ENCODE measurements around the gene IFT25.

IFT25 gene

DNA sequence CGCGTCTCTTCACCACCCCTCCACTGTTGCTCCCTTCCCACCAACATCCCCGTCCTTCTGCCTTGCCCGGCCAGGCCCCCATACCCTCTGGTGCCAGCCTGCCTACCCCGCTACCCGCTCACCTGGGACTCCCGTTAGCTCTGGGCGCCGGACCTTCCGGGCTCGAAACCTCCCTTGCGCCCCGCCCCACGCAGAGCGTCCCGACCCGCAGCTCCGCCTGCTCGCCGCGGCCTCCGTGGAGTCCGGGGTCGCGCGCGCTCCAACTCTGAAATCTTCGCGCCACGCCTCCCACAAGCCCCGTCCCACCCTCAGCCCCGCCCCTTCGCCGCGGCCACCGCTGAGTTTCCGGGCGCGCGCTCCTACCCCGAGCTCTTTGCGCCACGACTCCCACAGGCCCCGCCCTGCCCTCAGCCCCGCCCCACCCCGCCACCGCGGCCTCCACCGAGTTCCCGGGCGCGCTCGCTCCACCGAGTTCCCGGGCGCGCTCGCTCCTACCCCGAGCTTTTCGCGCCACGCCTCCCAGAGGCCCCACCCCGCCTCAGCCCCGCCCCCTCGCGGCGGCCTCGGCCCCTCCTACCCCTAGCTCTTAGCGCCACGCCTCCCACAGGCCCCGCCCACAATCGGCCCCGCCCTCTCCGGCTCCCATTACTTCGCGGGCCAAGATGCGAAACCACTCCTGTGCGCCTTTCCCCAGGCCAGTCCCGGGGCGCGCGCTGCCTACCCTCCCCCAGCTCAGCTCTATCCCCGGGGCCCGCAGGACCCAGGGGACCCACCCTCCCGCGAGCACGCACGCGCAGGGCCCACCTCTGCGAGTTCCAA, at the start of gene IFT25 (continued):
- TF ChIP-seq, protein P1, sequence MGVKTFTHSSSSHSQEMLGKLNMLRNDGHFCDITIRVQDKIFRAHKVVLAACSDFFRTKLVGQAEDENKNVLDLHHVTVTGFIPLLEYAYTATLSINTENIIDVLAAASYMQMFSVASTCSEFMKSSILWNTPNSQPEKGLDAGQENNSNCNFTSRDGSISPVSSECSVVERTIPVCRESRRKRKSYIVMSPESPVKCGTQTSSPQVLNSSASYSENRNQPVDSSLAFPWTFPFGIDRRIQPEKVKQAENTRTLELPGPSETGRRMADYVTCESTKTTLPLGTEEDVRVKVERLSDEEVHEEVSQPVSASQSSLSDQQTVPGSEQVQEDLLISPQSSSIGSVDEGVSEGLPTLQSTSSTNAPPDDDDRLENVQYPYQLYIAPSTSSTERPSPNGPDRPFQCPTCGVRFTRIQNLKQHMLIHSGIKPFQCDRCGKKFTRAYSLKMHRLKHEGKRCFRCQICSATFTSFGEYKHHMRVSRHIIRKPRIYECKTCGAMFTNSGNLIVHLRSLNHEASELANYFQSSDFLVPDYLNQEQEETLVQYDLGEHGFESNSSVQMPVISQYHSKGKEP (tag by site-specific recombination; IDR thresholded peaks at IDR 0.05), result no peak
- peak; percentile 33; the same call in 1 of the 2 replicates for TF ChIP-seq ZSCAN30 (tag by site-specific recombination; IDR thresholded peaks at IDR 0.05)
- TF ChIP-seq ZNF37A (tag by site-specific recombination; IDR thresholded peaks at IDR 0.05), result no peak
- TF ChIP-seq, protein P2, sequence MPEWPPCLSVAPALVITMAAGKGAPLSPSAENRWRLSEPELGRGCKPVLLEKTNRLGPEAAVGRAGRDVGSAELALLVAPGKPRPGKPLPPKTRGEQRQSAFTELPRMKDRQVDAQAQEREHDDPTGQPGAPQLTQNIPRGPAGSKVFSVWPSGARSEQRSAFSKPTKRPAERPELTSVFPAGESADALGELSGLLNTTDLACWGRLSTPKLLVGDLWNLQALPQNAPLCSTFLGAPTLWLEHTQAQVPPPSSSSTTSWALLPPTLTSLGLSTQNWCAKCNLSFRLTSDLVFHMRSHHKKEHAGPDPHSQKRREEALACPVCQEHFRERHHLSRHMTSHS (tag by site-specific recombination; IDR thresholded peaks at IDR 0.05), result no peak
- TF ChIP-seq ZNF514 (tag by site-specific recombination; IDR thresholded peaks at IDR 0.05), result no peak
- 0 out of 2 replicates have a peak, but pooled peaks have one; percentile 48 for TF ChIP-seq ZNF629 (tag by site-specific recombination; IDR thresholded peaks at IDR 0.05)
- TF ChIP-seq, protein P3, sequence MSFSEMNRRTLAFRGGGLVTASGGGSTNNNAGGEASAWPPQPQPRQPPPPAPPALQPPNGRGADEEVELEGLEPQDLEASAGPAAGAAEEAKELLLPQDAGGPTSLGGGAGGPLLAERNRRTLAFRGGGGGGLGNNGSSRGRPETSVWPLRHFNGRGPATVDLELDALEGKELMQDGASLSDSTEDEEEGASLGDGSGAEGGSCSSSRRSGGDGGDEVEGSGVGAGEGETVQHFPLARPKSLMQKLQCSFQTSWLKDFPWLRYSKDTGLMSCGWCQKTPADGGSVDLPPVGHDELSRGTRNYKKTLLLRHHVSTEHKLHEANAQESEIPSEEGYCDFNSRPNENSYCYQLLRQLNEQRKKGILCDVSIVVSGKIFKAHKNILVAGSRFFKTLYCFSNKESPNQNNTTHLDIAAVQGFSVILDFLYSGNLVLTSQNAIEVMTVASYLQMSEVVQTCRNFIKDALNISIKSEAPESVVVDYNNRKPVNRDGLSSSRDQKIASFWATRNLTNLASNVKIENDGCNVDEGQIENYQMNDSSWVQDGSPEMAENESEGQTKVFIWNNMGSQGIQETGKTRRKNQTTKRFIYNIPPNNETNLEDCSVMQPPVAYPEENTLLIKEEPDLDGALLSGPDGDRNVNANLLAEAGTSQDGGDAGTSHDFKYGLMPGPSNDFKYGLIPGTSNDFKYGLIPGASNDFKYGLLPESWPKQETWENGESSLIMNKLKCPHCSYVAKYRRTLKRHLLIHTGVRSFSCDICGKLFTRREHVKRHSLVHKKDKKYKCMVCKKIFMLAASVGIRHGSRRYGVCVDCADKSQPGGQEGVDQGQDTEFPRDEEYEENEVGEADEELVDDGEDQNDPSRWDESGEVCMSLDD (tag by site-specific recombination; IDR thresholded peaks at IDR 0.05), result peak; percentile 57; the same call in 1 of the 2 replicates
- TF ChIP-seq ZNF175 (tag by site-specific recombination; IDR thresholded peaks at IDR 0.05), result no peak
- peak; percentile 51; the same call in 1 of the 2 replicates for TF ChIP-seq ZNF2 (tag by site-specific recombination; IDR thresholded peaks at IDR 0.05)
- no peak; the same call in 1 of the 2 replicates for TF ChIP-seq IKZF3 (tag by site-specific recombination; IDR thresholded peaks at IDR 0.05)
- no peak for TF ChIP-seq ZNF624 (tag by site-specific recombination; IDR thresholded peaks at IDR 0.05)
- no peak for TF ChIP-seq ZNF560 (tag by site-specific recombination; IDR thresholded peaks at IDR 0.05; ENCODE audit: borderline replicate concordance)
- TF ChIP-seq OSR2 (tag by site-specific recombination; IDR thresholded peaks at IDR 0.05), result no peak
- TF ChIP-seq ZNF169 (tag by site-specific recombination; IDR thresholded peaks at IDR 0.05), result no peak
- TF ChIP-seq ZNF600 (tag by site-specific recombination; IDR thresholded peaks at IDR 0.05), result peak; percentile 82
- TF ChIP-seq ZNF391 (tag by site-specific recombination; IDR thresholded peaks at IDR 0.05; ENCODE audit: borderline replicate concordance, low read depth), result peak; percentile 65; the same call in 1 of the 2 replicates
- TF ChIP-seq, protein P4, sequence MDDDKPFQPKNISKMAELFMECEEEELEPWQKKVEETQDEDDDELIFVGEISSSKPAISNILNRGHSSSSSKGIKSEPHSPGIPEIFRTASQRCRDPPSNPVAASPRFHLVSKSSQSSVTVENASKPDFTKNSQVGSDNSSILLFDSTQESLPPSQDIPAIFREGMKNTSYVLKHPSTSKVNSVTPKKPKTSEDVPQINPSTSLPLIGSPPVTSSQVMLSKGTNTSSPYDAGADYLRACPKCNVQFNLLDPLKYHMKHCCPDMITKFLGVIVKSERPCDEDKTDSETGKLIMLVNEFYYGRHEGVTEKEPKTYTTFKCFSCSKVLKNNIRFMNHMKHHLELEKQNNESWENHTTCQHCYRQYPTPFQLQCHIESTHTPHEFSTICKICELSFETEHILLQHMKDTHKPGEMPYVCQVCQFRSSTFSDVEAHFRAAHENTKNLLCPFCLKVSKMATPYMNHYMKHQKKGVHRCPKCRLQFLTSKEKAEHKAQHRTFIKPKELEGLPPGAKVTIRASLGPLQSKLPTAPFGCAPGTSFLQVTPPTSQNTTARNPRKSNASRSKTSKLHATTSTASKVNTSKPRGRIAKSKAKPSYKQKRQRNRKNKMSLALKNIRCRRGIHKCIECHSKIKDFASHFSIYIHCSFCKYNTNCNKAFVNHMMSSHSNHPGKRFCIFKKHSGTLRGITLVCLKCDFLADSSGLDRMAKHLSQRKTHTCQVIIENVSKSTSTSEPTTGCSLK (tag by site-specific recombination; IDR thresholded peaks at IDR 0.05), result no peak
- TF ChIP-seq TCF7L2 (IDR thresholded peaks at IDR 0.05; ENCODE audit: borderline replicate concordance, low read depth, low read length), result no peak
- TF ChIP-seq ZNF132 (tag by site-specific recombination; IDR thresholded peaks at IDR 0.05; ENCODE audit: borderline replicate concordance), result no peak
- TF ChIP-seq, protein P5, sequence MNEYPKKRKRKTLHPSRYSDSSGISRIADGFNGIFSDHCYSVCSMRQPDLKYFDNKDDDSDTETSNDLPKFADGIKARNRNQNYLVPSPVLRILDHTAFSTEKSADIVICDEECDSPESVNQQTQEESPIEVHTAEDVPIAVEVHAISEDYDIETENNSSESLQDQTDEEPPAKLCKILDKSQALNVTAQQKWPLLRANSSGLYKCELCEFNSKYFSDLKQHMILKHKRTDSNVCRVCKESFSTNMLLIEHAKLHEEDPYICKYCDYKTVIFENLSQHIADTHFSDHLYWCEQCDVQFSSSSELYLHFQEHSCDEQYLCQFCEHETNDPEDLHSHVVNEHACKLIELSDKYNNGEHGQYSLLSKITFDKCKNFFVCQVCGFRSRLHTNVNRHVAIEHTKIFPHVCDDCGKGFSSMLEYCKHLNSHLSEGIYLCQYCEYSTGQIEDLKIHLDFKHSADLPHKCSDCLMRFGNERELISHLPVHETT (tag by site-specific recombination; IDR thresholded peaks at IDR 0.05), result 0 out of 2 replicates have a peak, but pooled peaks have one; percentile 59
- peak; percentile 67 for TF ChIP-seq ZNF843 (tag by site-specific recombination; IDR thresholded peaks at IDR 0.05)
- no peak for TF ChIP-seq SALL2 (tag by site-specific recombination; IDR thresholded peaks at IDR 0.05; ENCODE audit: borderline replicate concordance)
- no peak for TF ChIP-seq ZNF596 (tag by site-specific recombination; IDR thresholded peaks at IDR 0.05)
- TF ChIP-seq, protein P6, sequence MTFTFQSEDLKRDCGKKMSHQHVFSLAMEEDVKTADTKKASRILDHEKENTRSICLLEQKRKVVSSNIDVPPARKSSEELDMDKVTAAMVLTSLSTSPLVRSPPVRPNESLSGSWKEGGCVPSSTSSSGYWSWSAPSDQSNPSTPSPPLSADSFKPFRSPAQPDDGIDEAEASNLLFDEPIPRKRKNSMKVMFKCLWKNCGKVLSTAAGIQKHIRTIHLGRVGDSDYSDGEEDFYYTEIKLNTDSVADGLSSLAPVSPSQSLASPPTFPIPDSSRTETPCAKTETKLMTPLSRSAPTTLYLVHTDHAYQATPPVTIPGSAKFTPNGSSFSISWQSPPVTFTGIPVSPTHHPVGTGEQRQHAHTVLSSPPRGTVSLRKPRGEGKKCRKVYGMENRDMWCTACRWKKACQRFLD (tag by site-specific recombination; IDR thresholded peaks at IDR 0.05), result no peak
- peak; percentile 49 for TF ChIP-seq WT1 (tag by site-specific recombination; IDR thresholded peaks at IDR 0.05)
- TF ChIP-seq ZSCAN23 (tag by site-specific recombination; IDR thresholded peaks at IDR 0.05), result 0 out of 2 replicates have a peak, but pooled peaks have one; percentile 70
- TF ChIP-seq ZNF791 (tag by site-specific recombination; IDR thresholded peaks at IDR 0.05), result no peak
- TF ChIP-seq ZNF223 (tag by site-specific recombination; IDR thresholded peaks at IDR 0.05), result no peak
- TF ChIP-seq, protein P7, sequence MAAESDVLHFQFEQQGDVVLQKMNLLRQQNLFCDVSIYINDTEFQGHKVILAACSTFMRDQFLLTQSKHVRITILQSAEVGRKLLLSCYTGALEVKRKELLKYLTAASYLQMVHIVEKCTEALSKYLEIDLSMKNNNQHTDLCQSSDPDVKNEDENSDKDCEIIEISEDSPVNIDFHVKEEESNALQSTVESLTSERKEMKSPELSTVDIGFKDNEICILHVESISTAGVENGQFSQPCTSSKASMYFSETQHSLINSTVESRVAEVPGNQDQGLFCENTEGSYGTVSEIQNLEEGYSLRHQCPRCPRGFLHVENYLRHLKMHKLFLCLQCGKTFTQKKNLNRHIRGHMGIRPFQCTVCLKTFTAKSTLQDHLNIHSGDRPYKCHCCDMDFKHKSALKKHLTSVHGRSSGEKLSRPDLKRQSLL (tag by site-specific recombination; IDR thresholded peaks at IDR 0.05), result no peak

Data from HEK293 (cell line).